Left ventricle myocardium superior (tissue), 1 donor: ENCODE measurements around the gene HSD17B1. TPM values are rescaled to one million over a fixed set of nuclear protein-coding genes. Genes with fewer than 3 reads are reported as not detected.
"Not testable (repeated sequence)": the region's sequence is repeated elsewhere in the genome, so short reads cannot be mapped to it uniquely, and the experiment has no call there.

Experiments used
- ATAC-seq: fragments of 200-7000 bp; cut with Tn5 transposase; one replicate; pipeline ENCODE4 v1.9.1; 2020; ENCODE audit warnings: mild to moderate bottlenecking, moderate library complexity
- DNase-seq: peaks from one replicate; pipeline ENCODE4 v3.0.0-alpha.2; 2020
- intact Hi-C: fragments of 100-400 bp; cut with micrococcal nuclease; formaldehyde crosslinking; loops from one replicate; pipeline ENCODE4 v1.11.0; 2022
- total RNA-seq: library from RNA; stranded (reverse); fragmentation: NEBNext Ultra II Directional; extraction: Animal tissue kit (Norgen Biotek cat#: 25700); gene quantifications from one replicate; pipeline ENCODE4 v1.2.1, GENCODE V29; 2021
- donor health status: DM: no; HTN: yes; CAD: no; lungs with severe emphysema.

HSD17B1 gene
- total RNA-seq, 1 donor from 2014 or later = 1.4 TPM

- ATAC-seq (no peak), DNase-seq (no peak)
- intact Hi-C loops = no loop called here
Observed at GRCh38 chr17:42541041-42541833, 11.5 kb upstream of the HSD17B1 start.

GRCh38 chr17:42543190-42544079 is 9.3 kb upstream of the HSD17B1 start:
- intact Hi-C loops = no loop called here
- ATAC-seq = no peak

GRCh38 chr17:42544874-42545283 is 7.8 kb upstream of the HSD17B1 start:
- no peak for ATAC-seq
- intact Hi-C loops = no loop called here
- no peak for DNase-seq

More at GRCh38 chr17:42543190-42544079, 9.3 kb upstream of the HSD17B1 start:
- no peak for DNase-seq

- intact Hi-C loops, ATAC-seq, DNase-seq: not testable (repeated sequence)
Observed at GRCh38 chr17:42545755-42546505, 6.8 kb upstream of the HSD17B1 start.

GRCh38 chr17:42547001-42547461 is 5.7 kb upstream of the HSD17B1 start:
- DNase-seq (no peak), ATAC-seq (peak; percentile 4)
- intact Hi-C loops = no loop called here

- ATAC-seq = peak; percentile 79
- intact Hi-C loops = no loop called here
- DNase-seq = peak; percentile 75
Observed at GRCh38 chr17:42547698-42548069, 5.0 kb upstream of the HSD17B1 start.

GRCh38 chr17:42548070-42548837 is 4.5 kb upstream of the HSD17B1 start:
- intact Hi-C loops = no loop called here
- peak; percentile 78 for DNase-seq
- ATAC-seq = peak; percentile 68

- ATAC-seq (no peak), DNase-seq (no peak)
- intact Hi-C loops = no loop called here
Observed at GRCh38 chr17:42548993-42549755, 3.5 kb upstream of the HSD17B1 start.

- ATAC-seq = no peak
- intact Hi-C loops = no loop called here
- DNase-seq = no peak
Observed at GRCh38 chr17:42553161-42553818, 567 bp downstream of the HSD17B1 start.

GRCh38 chr17:42553866-42554249 is 1.1 kb downstream of the HSD17B1 start:
- no peak for DNase-seq
- peak; percentile 14 for ATAC-seq
- intact Hi-C loops = no loop called here

- intact Hi-C loops = no loop called here
- ATAC-seq (peak; percentile 94), DNase-seq (peak; percentile 93)
Observed at GRCh38 chr17:42554250-42555121, 1.8 kb downstream of the HSD17B1 start.

GRCh38 chr17:42555122-42555622 is 2.4 kb downstream of the HSD17B1 start:
- ATAC-seq = peak; percentile 1
- DNase-seq = no peak
- intact Hi-C loops = no loop called here

- intact Hi-C loops, ATAC-seq: not testable (repeated sequence)
- DNase-seq = peak; percentile 22
Observed at GRCh38 chr17:42555961-42556617, 3.4 kb downstream of the HSD17B1 start.

- ATAC-seq = no peak
- intact Hi-C loops = no loop called here
- DNase-seq = peak; percentile 25
Observed at GRCh38 chr17:42559075-42559474, 6.4 kb downstream of the HSD17B1 start.

- ATAC-seq (no peak), DNase-seq (peak; percentile 2)
- intact Hi-C loops = no loop called here
Observed at GRCh38 chr17:42560246-42560645, 7.5 kb downstream of the HSD17B1 start.

- intact Hi-C loops = no loop called here
- ATAC-seq = peak; percentile 78
- DNase-seq = peak; percentile 96
Observed at GRCh38 chr17:42561897-42562387, 9.2 kb downstream of the HSD17B1 start, which contains the start of gene COASY. Gene COASY, plus strand, starts transcription at chr17:42562148. Its CDS starts 475 bp downstream, at chr17:42562623.
